ENCODE data around the gene ZDHHC7.

The ZDHHC7 gene

GRCh38 chr16:84995663-84996062 is 15.7 kb downstream of the ZDHHC7 start:
- no peak overlapping the region for H3K27ac ChIP-seq (ENCODE audit: low read depth, low read length)
- no peaks in the 10 kb centered on the region for H3F3A ChIP-seq (ENCODE audit: control insufficient read depth, insufficient read depth)
- TF ChIP-seq CTCF (IDR thresholded peaks at IDR 0.05; ENCODE audit: low read depth, low read length, poor library complexity, severe bottlenecking): no peak
- no peak for TF ChIP-seq EZH2phosphoT487 (IDR thresholded peaks at IDR 0.05; ENCODE audit: borderline replicate concordance, low read length)
- H3K4me3 ChIP-seq (ENCODE audit: low read length): no peak overlapping the region
- H3K4me2 ChIP-seq (ENCODE audit: low read length): no peak overlapping the region
- H3K9me2 ChIP-seq (replicated peaks; ENCODE audit: control insufficient read depth, low read length): no peaks in the 10 kb centered on the region
- no peaks in the 10 kb centered on the region for H3K4me1 ChIP-seq (ENCODE audit: control insufficient read depth, low read length)
- no peaks in the 10 kb centered on the region for H3K9me3 ChIP-seq (ENCODE audit: control insufficient read depth, insufficient read depth, low read length)
- H3K27me3 ChIP-seq (ENCODE audit: control insufficient read depth, low read length): no peaks in the 10 kb centered on the region
- H3K36me3 ChIP-seq (ENCODE audit: control insufficient read depth, low read length): peaks cover 28% of the 10 kb centered on the region
- H4K20me1 ChIP-seq (ENCODE audit: control insufficient read depth, insufficient read depth, low read depth, low read length): no peaks in the 10 kb centered on the region; the same call in 1 of the 2 replicates
- peaks cover 40% of the 10 kb centered on the region for H3K79me2 ChIP-seq (ENCODE audit: control insufficient read depth, low read length)

- Histone ChIP-seq H3K27ac (ENCODE audit: low read depth, low read length) (no peak overlapping the region), H3K9me2 (replicated peaks; ENCODE audit: control insufficient read depth, low read length) (no peaks in the 10 kb centered on the region), H3K36me3 (ENCODE audit: control insufficient read depth, low read length) (peaks cover 40% of the 10 kb centered on the region), H3K27me3 (ENCODE audit: control insufficient read depth, low read length) (no peaks in the 10 kb centered on the region), H3K4me3 (ENCODE audit: low read length) (no peak overlapping the region), H3K4me2 (ENCODE audit: low read length) (no peak overlapping the region), H3K9me3 (ENCODE audit: control insufficient read depth, insufficient read depth, low read length) (no peaks in the 10 kb centered on the region), H3K4me1 (ENCODE audit: control insufficient read depth, low read length) (no peaks in the 10 kb centered on the region), H4K20me1 (ENCODE audit: control insufficient read depth, insufficient read depth, low read depth, low read length) (no peaks in the 10 kb centered on the region; the same call in 1 of the 2 replicates), H3K79me2 (ENCODE audit: control insufficient read depth, low read length) (peaks cover 22% of the 10 kb centered on the region), H3F3A (ENCODE audit: control insufficient read depth, insufficient read depth) (no peaks in the 10 kb centered on the region)
- TF ChIP-seq CTCF (IDR thresholded peaks at IDR 0.05; ENCODE audit: low read depth, low read length, poor library complexity, severe bottlenecking) (no peak), EZH2phosphoT487 (IDR thresholded peaks at IDR 0.05; ENCODE audit: borderline replicate concordance, low read length) (no peak)
These were observed 17.4 kb downstream of the ZDHHC7 start for GRCh38 chr16:84993926-84994325.

- no peaks in the 10 kb centered on the region for H3K9me2 ChIP-seq (replicated peaks; ENCODE audit: control insufficient read depth, low read length)
- no peak overlapping the region for H3K27ac ChIP-seq (ENCODE audit: low read depth, low read length)
- TF ChIP-seq CTCF (IDR thresholded peaks at IDR 0.05; ENCODE audit: low read depth, low read length, poor library complexity, severe bottlenecking) (no peak), EZH2phosphoT487 (IDR thresholded peaks at IDR 0.05; ENCODE audit: borderline replicate concordance, low read length) (no peak)
- H3K9me3 ChIP-seq (ENCODE audit: control insufficient read depth, insufficient read depth, low read length): no peaks in the 10 kb centered on the region
- H3F3A ChIP-seq (ENCODE audit: control insufficient read depth, insufficient read depth): no peaks in the 10 kb centered on the region
- H3K27me3 ChIP-seq (ENCODE audit: control insufficient read depth, low read length): no peaks in the 10 kb centered on the region
- no peak overlapping the region for H3K4me2 ChIP-seq (ENCODE audit: low read length)
- H3K4me3 ChIP-seq (ENCODE audit: low read length): no peak overlapping the region
- no peaks in the 10 kb centered on the region for H3K4me1 ChIP-seq (ENCODE audit: control insufficient read depth, low read length)
- peaks cover 49% of the 10 kb centered on the region for H3K36me3 ChIP-seq (ENCODE audit: control insufficient read depth, low read length)
- H4K20me1 ChIP-seq (ENCODE audit: control insufficient read depth, insufficient read depth, low read depth, low read length): no peaks in the 10 kb centered on the region; the same call in 1 of the 2 replicates
- peaks cover 14% of the 10 kb centered on the region for H3K79me2 ChIP-seq (ENCODE audit: control insufficient read depth, low read length)
These were observed 18.6 kb downstream of the ZDHHC7 start for GRCh38 chr16:84992717-84993075.

Data from DOHH2 (cell line).